DOHH2 (cell line): ENCODE data around the gene HAGHL.

Experiments used
- CTCF ChIP-seq: fragments of 200-600 bp; sonication (generic); IDR thresholded peaks from one replicate; pipeline ENCODE4 v1.5.1; 2014; ENCODE audit warnings: antibody characterized with exemption, mild to moderate bottlenecking, low read depth, low read length; ENCODE audit not compliant: poor library complexity, severe bottlenecking
- EZH2phosphoT487 ChIP-seq: fragments of 200-600 bp; sonication (generic); IDR thresholded peaks from 2 replicates; pipeline ENCODE4 v1.6.1; 2017; ENCODE audit warnings: borderline replicate concordance, mild to moderate bottlenecking, antibody characterized with exemption, low read length, moderate library complexity, mixed read lengths

DNA sequence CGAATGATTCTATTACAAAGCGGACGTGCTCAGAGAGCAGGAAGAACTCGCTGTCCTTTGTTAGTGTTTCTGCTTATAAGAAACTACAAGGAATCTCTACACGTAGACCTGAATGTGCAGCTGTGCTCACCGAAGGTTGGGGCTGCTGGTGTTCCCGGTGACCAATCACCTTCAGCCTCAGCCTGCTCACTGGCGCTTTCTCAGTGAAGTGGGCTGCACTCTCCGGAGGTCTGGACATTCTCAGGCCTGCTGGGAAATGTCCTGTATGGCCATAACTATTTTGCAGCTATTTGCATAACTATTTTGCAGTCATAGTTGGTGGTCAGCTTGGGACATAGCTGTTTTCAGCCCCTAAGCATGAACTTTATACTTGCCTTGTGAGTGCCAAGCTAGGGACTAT is 23.6 kb downstream of the HAGHL start:
- TF ChIP-seq CTCF (no peak), EZH2phosphoT487 (no peak)
